ENCODE measurements around the gene COL4A2. TPM values are rescaled to one million over a fixed set of nuclear protein-coding genes. Genes with fewer than 3 reads are reported as not detected.
"Not testable (repeated sequence)": the region's sequence is repeated elsewhere in the genome, so short reads cannot be mapped to it uniquely, and the experiment has no call there.

The COL4A2 gene
- polyA plus RNA-seq, 12 donors: 347 to 994 (median 444) TPM

- DNase-seq: no peak
These were observed 12.9 kb downstream of the COL4A2 start for GRCh38 chr13:110319774-110320509.

- no peak for DNase-seq
These were observed 13.6 kb downstream of the COL4A2 start for GRCh38 chr13:110320645-110321044.

GRCh38 chr13:110321573-110321972, 14.5 kb downstream of the COL4A2 start:
- not testable (repeated sequence) for DNase-seq

GRCh38 chr13:110322126-110322827, 15.2 kb downstream of the COL4A2 start:
- no peak for DNase-seq

- no peak for DNase-seq
These were observed 15.7 kb downstream of the COL4A2 start for GRCh38 chr13:110322828-110323171.

GRCh38 chr13:110323172-110323891, 16.2 kb downstream of the COL4A2 start:
- DNase-seq: no peak

GRCh38 chr13:110324026-110324749, 17.1 kb downstream of the COL4A2 start:
- no peak for DNase-seq

GRCh38 chr13:110326263-110326904, 19.3 kb downstream of the COL4A2 start:
- no peak for DNase-seq

GRCh38 chr13:110327051-110327721, 20.1 kb downstream of the COL4A2 start:
- DNase-seq: no peak

GRCh38 chr13:110328573-110328972, 21.5 kb downstream of the COL4A2 start:
- DNase-seq: no peak

- no peak for DNase-seq
These were observed 22.2 kb downstream of the COL4A2 start for GRCh38 chr13:110329258-110329657.

- no peak for DNase-seq
These were observed 22.8 kb downstream of the COL4A2 start for GRCh38 chr13:110329798-110330461.

GRCh38 chr13:110330491-110331011, 23.5 kb downstream of the COL4A2 start:
- no peak for DNase-seq

- DNase-seq: no peak
These were observed 24.3 kb downstream of the COL4A2 start for GRCh38 chr13:110331362-110331761.

- no peak for DNase-seq
These were observed 25.7 kb downstream of the COL4A2 start for GRCh38 chr13:110332750-110333149.

- no peak for DNase-seq
These were observed 26.8 kb downstream of the COL4A2 start for GRCh38 chr13:110333837-110334236.

- no peak for DNase-seq
These were observed 27.2 kb downstream of the COL4A2 start for GRCh38 chr13:110334256-110334655.

GRCh38 chr13:110334841-110335490, 27.9 kb downstream of the COL4A2 start:
- DNase-seq: no peak

GRCh38 chr13:110336108-110336507, 29.0 kb downstream of the COL4A2 start:
- DNase-seq: no peak

GRCh38 chr13:110336681-110337080, 29.6 kb downstream of the COL4A2 start:
- DNase-seq: no peak
